ENCODE data around the gene ERMAP. TPM values are rescaled to one million over a fixed set of nuclear protein-coding genes. Genes with fewer than 3 reads are reported as not detected.

The ERMAP gene
- total RNA-seq, 4 donors from 2014 or later, result 1.4 to 6.5 (median 3.9) TPM

DNA sequence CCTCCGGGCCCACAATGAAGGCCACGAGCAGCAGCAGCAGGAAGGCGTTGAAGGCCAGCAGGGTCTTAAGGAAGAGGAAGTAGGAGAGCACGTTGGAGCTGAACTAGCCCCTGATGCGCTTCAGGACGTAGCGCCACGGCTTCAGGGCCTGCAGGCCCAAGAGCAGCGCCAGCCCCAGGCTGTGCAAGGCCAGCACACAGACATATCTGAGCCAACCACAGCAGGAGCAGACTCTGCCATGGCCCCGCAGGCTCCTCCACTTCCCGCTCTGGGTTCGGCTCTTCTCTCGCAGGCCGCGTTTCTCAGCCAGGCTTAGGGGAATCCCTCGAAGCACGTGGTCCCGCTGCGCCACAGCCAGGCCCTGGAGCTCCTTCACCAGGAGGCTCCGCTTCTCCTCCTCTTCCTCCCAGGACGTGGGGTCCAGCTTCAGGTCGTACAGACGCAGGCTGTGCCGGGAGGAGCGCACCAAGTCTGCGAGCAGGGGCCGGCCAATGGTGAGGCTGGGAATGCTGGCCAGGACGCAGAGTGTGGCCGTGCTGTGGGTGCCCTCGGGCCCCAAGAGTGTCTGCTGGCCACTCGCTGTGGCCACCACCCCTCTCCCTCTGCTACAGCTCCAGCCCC lies 71.2 kb downstream of the ERMAP start:
- intact Hi-C loops (cut with DNase I; ENCODE audit: low total_unique reads), result no loop called here
- Histone ChIP-seq H3K27ac (no peak overlapping the region), H3K27me3 (no peaks in the 10 kb centered on the region), H3K4me3 (no peak overlapping the region), H3K36me3 (no peaks in the 10 kb centered on the region), H3K9me3 (no peaks in the 10 kb centered on the region), H3K4me1 (no peaks in the 10 kb centered on the region)
- in situ Hi-C loops (cut with MboI; ENCODE audit: low sequenced_read_pairs in 4 of 4), result no loop called here
- ATAC-seq (no peak), DNase-seq (no peak)
- TF ChIP-seq, protein P1, sequence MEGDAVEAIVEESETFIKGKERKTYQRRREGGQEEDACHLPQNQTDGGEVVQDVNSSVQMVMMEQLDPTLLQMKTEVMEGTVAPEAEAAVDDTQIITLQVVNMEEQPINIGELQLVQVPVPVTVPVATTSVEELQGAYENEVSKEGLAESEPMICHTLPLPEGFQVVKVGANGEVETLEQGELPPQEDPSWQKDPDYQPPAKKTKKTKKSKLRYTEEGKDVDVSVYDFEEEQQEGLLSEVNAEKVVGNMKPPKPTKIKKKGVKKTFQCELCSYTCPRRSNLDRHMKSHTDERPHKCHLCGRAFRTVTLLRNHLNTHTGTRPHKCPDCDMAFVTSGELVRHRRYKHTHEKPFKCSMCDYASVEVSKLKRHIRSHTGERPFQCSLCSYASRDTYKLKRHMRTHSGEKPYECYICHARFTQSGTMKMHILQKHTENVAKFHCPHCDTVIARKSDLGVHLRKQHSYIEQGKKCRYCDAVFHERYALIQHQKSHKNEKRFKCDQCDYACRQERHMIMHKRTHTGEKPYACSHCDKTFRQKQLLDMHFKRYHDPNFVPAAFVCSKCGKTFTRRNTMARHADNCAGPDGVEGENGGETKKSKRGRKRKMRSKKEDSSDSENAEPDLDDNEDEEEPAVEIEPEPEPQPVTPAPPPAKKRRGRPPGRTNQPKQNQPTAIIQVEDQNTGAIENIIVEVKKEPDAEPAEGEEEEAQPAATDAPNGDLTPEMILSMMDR (IDR thresholded peaks at IDR 0.05 in 4 of 5, conservative IDR thresholded peaks at IDR 0.05 in 1 of 5), result no peak
- no peak for TF ChIP-seq POLR2A (IDR thresholded peaks at IDR 0.05)

DNA sequence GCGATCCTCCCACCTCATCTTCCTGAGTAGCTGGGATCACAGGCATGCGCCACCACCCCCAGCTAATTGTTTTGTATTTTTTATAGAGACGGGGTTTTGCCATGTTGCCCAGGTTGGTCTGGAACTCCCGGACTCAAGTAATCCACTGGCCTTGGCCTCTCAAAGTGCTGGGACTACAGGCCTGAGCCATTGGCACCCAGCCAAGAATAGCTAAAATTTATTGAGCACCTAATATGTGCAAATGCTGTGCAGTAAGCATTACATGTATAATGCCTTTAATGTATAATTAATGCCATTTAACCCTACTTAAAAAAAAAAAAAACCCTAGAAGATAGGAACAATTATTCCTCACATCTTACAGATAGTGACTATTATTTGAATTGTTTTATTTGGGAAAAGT lies 72.3 kb downstream of the ERMAP start:
- no peaks in the 10 kb centered on the region for H3K27me3 ChIP-seq
- in situ Hi-C loops (cut with MboI; ENCODE audit: low sequenced_read_pairs in 4 of 4), result no loop called here
- no peak for DNase-seq
- H3K27ac ChIP-seq, result no peak overlapping the region
- no peak overlapping the region for H3K4me3 ChIP-seq
- intact Hi-C loops (cut with DNase I; ENCODE audit: low total_unique reads), result no loop called here
- no peaks in the 10 kb centered on the region for H3K9me3 ChIP-seq
- H3K4me1 ChIP-seq, result no peaks in the 10 kb centered on the region
- H3K36me3 ChIP-seq, result no peaks in the 10 kb centered on the region
- no peak for ATAC-seq
- TF ChIP-seq, protein P1 (IDR thresholded peaks at IDR 0.05 in 4 of 5, conservative IDR thresholded peaks at IDR 0.05 in 1 of 5), result no peak

DNA sequence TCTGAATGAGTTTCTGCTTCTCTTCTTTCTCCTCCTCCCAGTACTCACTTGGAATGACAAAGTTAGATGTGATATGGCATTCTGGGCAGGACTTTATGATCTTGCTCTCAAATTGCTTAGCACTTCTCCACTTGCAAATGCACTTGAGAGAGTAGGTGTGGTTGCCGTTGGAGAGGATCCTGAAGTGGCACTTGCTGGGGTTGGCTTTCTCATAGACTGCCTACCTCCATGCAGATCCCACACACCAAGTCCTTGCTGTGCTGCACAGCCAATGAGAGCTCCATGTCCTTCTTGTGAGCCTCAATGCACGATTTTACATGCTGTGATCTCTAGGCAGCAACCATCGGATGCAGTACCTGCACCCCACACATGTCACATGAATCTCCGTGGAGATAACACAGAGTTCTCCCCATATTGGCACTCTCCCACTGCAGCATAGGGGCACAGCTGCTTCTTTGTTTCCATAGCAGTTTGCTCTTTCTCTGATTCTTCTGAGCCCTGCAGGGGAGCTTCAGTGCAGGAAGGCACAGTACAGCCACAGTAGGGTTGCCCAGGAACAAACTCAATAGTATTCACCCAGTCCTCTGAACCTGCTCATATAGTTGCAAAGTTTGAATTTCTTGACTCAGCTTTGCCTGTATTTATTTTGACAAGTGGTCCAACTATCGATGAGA lies 74.7 kb downstream of the ERMAP start:
- in situ Hi-C loops (cut with MboI; ENCODE audit: low sequenced_read_pairs in 4 of 4), result no loop called here
- DNase-seq, result no peak

More for the DNA sequence above, 74.7 kb downstream of the ERMAP start:
- no peak overlapping the region for H3K4me3 ChIP-seq
- TF ChIP-seq POLR2A (IDR thresholded peaks at IDR 0.05), result no peak
- TF ChIP-seq, protein P1 (IDR thresholded peaks at IDR 0.05 in 4 of 5, conservative IDR thresholded peaks at IDR 0.05 in 1 of 5), result no peak
- no peaks in the 10 kb centered on the region for H3K9me3 ChIP-seq
- intact Hi-C loops (cut with DNase I; ENCODE audit: low total_unique reads), result no loop called here
- H3K27me3 ChIP-seq, result no peaks in the 10 kb centered on the region
- H3K4me1 ChIP-seq, result no peaks in the 10 kb centered on the region
- H3K27ac ChIP-seq, result no peak overlapping the region
- H3K36me3 ChIP-seq, result no peaks in the 10 kb centered on the region
- ATAC-seq, result no peak

Other genes starting within 250 kb of the ERMAP start
- gene PPIH, start 158.7 kb upstream of the ERMAP start, total RNA-seq, result 10 to 100 TPM in 1 of 4 donors, 1 to 10 TPM in 3; 6.1 to 13.6 (median 7.1) TPM
- 1,000 to 10,000 TPM in 2 of 4 donors, 100 to 1,000 TPM in 2; 861 to 1,251 (median 1,022) TPM for gene YBX1, start 134.7 kb upstream of the ERMAP start, total RNA-seq
- under 1 TPM in 2 of 4 donors, not detected in 2; 0.20 to 0.59 TPM for gene CLDN19, start 76.9 kb upstream of the ERMAP start, total RNA-seq
- gene P3H1, start 50.1 kb upstream of the ERMAP start, total RNA-seq, result 1 to 10 TPM; 3.0 to 7.0 (median 5.6) TPM
- gene C1orf50, start 49.9 kb upstream of the ERMAP start, total RNA-seq, result 10 to 100 TPM in 1 of 4 donors, 1 to 10 TPM in 3; 2.8 to 14.7 (median 5.4) TPM
- under 1 TPM in 2 of 4 donors, not detected in 2; 0.19 to 0.25 TPM for gene TMEM269, start 32.1 kb upstream of the ERMAP start, total RNA-seq
- gene SVBP, start 275 bp downstream of the ERMAP start, total RNA-seq, result 10 to 100 TPM; 15.5 to 26.4 (median 24.9) TPM
- gene ZNF691, start 29.5 kb downstream of the ERMAP start, total RNA-seq, result 10 to 100 TPM in 2 of 4 donors, 1 to 10 TPM in 2; 7.1 to 25.5 (median 9.8) TPM
- gene SLC2A1, start 141.7 kb downstream of the ERMAP start, total RNA-seq, result 10 to 100 TPM in 2 of 4 donors, 1 to 10 TPM in 2; 6.3 to 16.1 (median 9.4) TPM

Data from gastrocnemius medialis (tissue), 4 donors.